Esophagus muscularis mucosa (tissue), 3 donors: ENCODE data around the gene VNN1.

ENCODE experiments used
- EP300 ChIP-seq: sonication (generic); formaldehyde crosslinking; IDR thresholded peaks from one replicate; pipeline ENCODE4 v1.6.1; 2017; ENCODE audit warnings: antibody characterized with exemption
- POLR2A ChIP-seq: fragments of 450-650 bp; IDR thresholded peaks from one replicate; pipeline ENCODE4 v1.6.1; 2017; ENCODE audit warnings: antibody characterized with exemption, moderate library complexity, mild to moderate bottlenecking, low read depth
- POLR2AphosphoS5 ChIP-seq, 2 donors: sonication (generic); formaldehyde crosslinking; IDR thresholded peaks; one replicate each; pipeline ENCODE4 v1.6.1; 2017; ENCODE audit warnings: antibody characterized with exemption in 2 of 2

GRCh38 chr6:132726608-132726975, 12.7 kb upstream of the VNN1 start:
- TF ChIP-seq POLR2AphosphoS5 (IDR thresholded peaks at IDR 0.05) = no peak
- TF ChIP-seq POLR2A = no peak
- TF ChIP-seq EP300 = no peak
